ENCODE measurements around the gene APOA4.

GRCh38 chr11:116860303-116860702 is 37.2 kb upstream of the APOA4 start:
- TF ChIP-seq ZBTB21 (CRISPR knock-in tag; IDR thresholded peaks at IDR 0.05) = no peak
- no peak for TF ChIP-seq POLR2AphosphoS5 (IDR thresholded peaks at IDR 0.05; ENCODE audit: low read depth, low read length)
- TF ChIP-seq SMAD1 (CRISPR knock-in tag; IDR thresholded peaks at IDR 0.05; ENCODE audit: borderline replicate concordance, low read depth) = no peak
- no peak for TF ChIP-seq ZBTB33 (CRISPR knock-in tag; IDR thresholded peaks at IDR 0.05)

Data from HepG2 (cell line).